ENCODE results near the gene NOTCH1.
"Not testable (repeated sequence)": the region's sequence is repeated elsewhere in the genome, so short reads cannot be mapped to it uniquely, and the experiment has no call there.

NOTCH1 gene

DNA sequence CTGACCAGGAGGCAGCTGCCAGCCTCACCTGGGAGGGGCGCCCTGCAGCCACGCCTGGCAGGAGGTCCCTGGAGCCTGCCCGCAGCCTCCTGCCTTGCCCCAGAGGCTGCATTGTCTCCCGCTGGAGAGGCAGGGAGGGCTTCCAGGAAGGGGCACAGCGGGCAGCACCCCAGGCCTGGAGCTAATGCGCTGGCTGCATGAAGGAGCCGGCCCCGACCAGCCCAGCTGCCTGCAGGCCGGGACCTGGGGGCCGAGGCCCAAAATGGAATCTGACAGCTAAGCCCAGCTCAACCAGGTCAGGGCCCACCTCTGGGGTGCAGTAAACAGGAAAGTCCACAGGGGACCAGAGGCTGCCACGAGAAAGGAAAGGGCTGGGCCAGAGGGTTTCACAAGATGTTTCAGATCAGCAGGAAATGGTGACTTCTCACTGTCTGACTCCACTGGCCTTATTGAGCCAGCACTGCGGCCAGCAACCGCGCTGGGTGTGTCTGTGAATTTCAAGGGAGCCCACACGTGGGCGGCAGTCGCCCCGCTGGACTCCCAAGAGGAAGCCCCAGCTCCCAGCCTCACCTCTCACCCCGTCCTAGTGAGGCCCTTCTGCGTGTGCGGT is 18.6 kb upstream of the NOTCH1 start:
- DNase-seq (ENCODE audit: low read depth in 2 of 2), result no peak

DNA sequence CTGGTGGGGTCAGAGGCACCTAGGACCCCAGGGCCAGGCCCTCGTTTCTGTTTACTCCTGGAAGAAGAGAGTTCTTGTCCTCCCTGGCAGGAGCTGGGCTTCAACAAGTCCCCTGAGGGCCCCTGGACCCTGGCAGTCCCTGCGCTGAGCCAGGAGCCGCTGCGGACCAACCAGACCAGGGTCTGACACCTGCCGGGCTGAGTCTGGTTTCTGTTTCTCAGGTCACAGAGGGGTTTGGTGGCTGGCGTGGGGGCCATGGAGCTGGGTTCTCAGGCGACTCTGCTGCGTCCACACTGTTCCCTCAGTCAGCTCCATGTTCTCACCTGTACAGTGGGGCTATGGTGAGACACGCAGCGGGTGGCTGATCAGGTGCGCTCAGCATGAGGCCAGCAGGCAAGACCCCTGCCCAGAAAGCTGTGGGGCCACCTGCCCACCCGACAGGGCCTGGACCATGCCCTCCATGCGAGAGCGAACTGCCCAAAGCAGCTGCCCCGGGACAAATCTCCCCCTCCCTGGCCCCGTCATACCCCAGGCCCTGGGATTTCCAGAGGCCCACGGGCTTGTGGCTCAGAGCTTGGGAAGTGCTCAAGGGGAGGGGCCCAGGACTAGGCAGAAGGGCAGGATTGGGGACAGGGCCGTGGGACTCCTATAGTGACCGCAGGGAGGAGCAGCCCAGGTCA is 17.9 kb upstream of the NOTCH1 start:
- no peak for DNase-seq (ENCODE audit: low read depth in 2 of 2)

DNA sequence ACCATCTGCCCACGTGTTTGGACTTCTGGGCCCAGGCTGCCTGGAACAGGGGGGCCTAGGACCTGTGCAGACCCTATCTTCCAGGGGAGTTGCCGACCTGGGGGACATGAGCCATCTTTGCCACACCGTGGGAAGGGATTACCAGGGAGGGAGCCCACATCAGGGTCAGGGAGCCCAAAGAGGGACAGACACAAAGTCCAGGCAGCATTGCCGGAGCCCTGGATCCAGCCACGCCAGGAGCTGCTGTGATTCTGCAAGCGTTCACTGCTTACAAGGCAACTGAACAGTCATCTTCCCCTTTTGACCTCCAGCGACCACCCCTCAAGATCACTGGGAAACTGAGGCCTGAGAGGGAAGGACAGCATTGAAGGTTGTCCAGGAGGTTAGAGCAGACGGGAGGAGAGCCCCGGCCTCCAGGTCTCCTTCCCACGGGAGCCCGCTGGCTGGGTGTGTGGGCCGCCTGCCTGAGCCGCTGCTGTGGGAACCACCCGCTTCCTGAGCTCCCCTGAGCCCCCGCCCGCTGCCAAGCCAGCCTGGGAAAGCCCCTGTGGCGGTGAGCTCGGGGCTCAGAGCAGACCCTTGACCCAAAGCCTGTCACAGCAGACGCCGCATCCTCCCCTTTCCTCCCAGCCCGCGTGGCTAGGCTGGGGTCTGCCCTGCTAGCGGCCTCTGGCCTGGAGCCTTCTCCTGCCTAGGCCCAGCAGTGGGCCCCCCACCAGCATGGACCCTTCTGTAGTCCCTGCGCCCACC is 17.1 kb upstream of the NOTCH1 start:
- no peak for DNase-seq (ENCODE audit: low read depth in 2 of 2)

DNA sequence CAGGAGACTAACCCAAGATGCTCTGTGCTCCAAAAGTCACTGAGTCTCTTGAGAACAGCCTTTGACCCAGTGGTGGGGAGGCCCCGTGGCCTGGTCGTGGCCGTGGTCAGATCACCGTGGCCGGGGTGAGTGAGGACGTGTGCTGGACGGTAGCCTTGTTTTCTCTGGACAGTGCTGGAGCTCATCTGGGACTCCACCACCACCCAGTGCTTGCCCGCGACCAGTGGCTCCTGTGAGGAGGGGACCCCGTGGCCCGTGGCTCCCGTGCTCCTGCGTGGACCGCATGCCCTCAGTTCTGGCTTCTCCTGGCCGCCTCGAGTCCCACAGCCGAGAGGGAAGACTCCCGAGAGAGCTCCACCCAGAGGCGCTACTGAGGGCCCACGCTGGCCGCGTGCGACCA is 15.9 kb upstream of the NOTCH1 start:
- no peak for DNase-seq (ENCODE audit: low read depth in 2 of 2)

DNA sequence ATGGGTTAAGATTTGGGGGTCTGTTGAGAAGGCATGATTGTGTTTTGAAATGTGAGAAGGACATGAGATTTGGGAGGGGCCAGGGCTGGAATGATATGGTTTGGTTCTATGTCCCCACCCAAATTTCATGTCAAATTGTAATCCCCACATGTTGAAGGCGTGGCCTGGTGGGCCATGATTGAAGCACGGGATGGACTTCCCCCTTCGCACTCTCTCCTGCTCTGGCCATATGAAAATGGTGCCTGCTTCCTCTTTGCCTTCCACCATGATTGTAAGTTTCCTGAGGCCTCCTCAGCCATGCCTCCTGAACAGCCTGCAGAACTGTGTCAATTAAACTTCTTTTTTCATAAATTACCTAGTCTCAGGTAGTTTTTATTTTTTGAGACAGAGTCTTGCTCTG is 14.7 kb upstream of the NOTCH1 start:
- DNase-seq (ENCODE audit: low read depth in 2 of 2), result no peak

DNA sequence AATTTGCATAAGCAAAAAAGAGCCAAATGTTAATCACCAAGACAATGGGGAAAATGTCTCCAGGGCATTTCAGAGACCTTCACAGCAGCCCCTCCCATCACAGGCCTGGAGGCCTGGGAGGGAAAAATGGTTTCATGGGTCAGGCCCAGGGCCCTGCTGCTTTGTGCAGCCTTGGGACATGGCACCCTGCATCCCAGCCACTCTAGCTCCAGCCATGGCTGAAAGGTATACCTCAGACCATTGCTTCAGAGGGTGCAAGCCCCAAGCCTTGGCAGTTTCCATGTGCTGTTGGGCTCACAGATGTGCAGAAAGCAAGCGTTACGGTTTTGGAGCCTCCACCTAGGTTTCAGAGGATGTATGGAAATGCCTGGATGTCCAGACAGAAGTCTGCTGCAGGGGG is 13.5 kb upstream of the NOTCH1 start:
- not testable (repeated sequence) for DNase-seq (ENCODE audit: low read depth in 2 of 2)

DNA sequence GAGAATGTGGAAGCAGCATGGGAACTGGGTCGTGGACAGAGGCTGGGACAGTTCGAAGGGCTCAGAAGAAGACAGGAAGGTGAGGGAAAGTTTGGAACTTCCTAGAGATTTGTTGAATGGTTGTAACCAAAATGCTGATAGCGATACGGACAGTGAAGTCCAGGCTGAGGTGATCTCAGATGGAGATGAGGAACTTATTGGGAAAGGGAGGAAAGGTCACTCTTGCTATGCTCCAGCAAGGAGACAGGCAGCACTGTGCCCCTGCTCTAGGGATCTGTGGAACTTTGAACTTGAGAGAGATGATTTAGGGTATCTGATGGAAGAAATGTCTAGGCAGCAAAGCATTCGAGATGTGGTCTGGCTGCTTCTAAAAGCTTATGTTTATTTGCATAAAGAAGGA is 13.0 kb upstream of the NOTCH1 start:
- DNase-seq (ENCODE audit: low read depth in 2 of 2), result not testable (repeated sequence)

- DNase-seq (ENCODE audit: low read depth in 2 of 2), result no peak
Observed at GRCh38 chr9:136558373-136558772, 12.5 kb upstream of the NOTCH1 start.

DNA sequence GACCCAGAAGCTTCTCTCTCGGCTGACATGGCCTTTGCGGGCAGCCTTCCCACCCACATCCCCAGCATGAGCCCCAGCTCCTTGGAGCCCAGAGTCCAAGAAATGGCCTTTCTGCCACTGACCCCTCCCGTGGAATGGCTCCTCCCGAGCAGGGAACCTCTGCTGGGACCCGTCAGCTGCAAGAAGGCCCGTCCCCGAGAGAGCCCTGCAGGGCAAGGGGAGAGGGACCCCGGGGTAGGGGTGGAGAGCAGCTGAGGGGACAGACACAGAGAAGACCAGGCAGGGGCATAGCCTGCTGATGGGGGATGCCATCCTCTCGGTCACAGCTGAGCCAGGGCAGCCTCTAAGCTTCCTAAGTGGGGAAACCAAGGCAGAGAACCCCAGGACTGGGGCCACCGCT is 11.2 kb upstream of the NOTCH1 start:
- no peak for DNase-seq (ENCODE audit: low read depth in 2 of 2)

DNA sequence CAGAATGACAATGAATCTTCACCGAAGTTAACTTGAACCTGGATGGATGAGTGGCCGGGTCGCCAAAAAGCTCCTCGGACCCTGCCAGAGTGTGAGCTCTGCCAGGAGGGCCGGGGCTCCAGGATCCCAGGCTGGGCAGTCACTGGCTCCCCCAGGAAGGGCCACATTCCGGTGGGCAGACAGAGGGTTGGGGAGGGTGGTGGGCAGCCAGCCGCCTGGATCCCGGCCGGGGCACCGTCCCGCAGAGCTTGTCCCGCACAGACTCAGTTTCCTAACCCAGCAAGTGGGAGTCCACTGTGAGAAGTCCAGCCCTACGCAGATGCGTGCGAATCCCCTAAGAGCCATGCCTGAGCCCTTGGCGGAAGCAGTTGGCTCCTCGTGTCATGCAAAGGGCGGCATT is 10.3 kb upstream of the NOTCH1 start:
- no peak for DNase-seq (ENCODE audit: low read depth in 2 of 2)

GRCh38 chr9:136554870-136555269 is 9.0 kb upstream of the NOTCH1 start:
- no peak for DNase-seq (ENCODE audit: low read depth in 2 of 2)

GRCh38 chr9:136553581-136553980 is 7.7 kb upstream of the NOTCH1 start:
- no peak for DNase-seq (ENCODE audit: low read depth in 2 of 2)

GRCh38 chr9:136552117-136552703 is 6.4 kb upstream of the NOTCH1 start:
- DNase-seq (ENCODE audit: low read depth in 2 of 2), result no peak

DNA sequence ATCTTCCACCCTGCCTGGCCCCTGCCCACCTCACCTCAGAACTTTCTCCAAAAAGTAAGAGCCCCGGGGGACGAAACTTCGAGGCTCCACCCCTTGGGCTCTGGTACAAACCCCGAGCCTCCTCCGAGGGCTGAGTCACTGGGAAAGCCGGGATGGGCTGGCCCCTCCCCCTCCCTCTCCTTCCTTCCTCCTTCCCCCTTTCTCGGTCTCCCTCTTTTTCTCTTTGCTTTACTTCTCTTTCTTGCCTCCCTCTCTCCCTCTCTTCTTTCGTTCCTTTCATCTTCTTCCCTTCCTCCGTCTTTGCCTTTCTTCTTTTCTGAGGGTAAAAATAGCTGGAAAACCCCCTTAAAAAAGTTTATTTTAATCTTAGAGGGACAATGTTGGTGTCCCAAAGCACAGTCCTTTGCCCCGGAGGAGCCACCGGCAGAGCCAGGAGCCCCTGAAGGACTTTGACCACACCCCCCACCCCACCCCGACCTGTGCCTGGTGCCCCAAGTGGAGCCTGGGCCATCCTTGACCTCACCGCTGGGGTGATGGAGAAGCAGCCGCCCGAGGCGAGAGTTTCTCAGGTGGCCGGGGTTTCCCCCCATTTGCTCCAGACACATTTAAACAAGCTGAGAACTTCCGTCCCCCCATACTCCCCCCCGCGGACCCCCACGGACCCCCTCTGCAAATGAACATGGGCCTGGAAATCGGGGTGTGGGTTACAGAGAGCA is 5.7 kb upstream of the NOTCH1 start:
- no peak for DNase-seq (ENCODE audit: low read depth in 2 of 2)

DNA sequence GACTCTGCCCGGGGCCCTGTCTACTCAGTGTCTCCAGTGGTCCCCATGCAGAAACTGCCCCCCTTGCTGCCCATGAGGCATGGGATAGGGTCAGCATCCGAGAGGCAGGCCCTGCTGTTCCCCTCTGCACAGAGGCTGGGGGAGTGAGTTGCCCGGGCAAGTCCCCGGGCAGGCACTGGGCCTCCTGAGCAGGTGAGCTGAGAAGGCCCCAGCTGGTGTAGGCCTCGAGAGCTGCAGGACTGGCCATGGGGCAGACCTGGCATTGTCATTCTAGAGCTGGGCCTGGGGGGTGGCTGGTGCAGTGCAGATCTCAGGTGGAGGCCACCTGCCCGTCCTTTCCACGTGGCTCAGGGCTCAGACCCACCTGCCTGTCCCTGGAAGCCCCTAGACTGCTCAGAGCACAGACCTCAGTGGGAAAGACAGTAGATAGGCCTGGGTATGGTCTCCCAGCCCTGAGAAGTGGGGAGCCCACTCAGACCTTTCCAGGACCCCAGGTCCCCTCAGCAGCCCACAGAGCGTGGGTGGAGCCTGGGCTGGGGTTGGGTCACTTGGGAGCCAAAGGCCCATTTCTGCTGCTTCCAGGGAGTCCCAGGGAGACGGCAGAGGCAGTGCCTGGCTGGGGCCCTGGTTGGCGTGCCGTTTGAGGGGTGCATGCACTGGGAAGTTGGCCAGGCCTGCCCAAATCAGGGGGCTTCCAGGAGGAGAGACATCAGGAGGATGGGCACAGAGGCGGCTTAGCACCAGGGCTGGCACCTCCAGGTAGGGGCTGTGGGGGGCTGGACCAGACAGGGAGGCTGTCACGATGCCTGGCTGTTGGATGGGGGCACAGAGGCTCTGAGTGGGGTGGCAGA is 4.8 kb upstream of the NOTCH1 start:
- no peak for DNase-seq (ENCODE audit: low read depth in 2 of 2)

- no peak for DNase-seq (ENCODE audit: low read depth in 2 of 2)
Observed at GRCh38 chr9:136549010-136549980, 3.4 kb upstream of the NOTCH1 start.

GRCh38 chr9:136547508-136548215 is 1.8 kb upstream of the NOTCH1 start:
- DNase-seq (ENCODE audit: low read depth in 2 of 2), result no peak

GRCh38 chr9:136546697-136547501 is 1.1 kb upstream of the NOTCH1 start:
- peak in 1 of 2 donors; percentile 48 for DNase-seq (ENCODE audit: low read depth in 2 of 2)

GRCh38 chr9:136545692-136545964 is 220 bp downstream of the NOTCH1 start:
- no peak for DNase-seq (ENCODE audit: low read depth in 2 of 2)
